Tibial nerve (tissue), 4 donors: ENCODE results near the gene FGFBP3. TPM values are rescaled to one million over a fixed set of nuclear protein-coding genes. Genes with fewer than 3 reads are reported as not detected.

Source experiments
- DNase-seq, 2 donors: peaks; one replicate each; pipeline ENCODE4 v3.0.0-alpha.2; 2019; ENCODE audit warnings: low spot score in 2 of 2
- H3K27ac ChIP-seq, 4 donors: fragments of 200-600 bp; sonication (generic) in 3 of 4; one replicate each; pipeline ENCODE4 v1.5.1; 2017 to 2019; ENCODE audit warnings: mild to moderate bottlenecking in 1 of 4
- H3K27me3 ChIP-seq, 2 donors: fragments of 200-600 bp; sonication (generic) in 1 of 2; one replicate each; pipeline versions ENCODE4 v1.5.1 to v1.6.0; 2017 to 2019
- H3K36me3 ChIP-seq, 3 donors: fragments of 200-600 bp; sonication (generic); one replicate each; pipeline ENCODE4 v1.5.1; 2018 to 2019
- H3K4me1 ChIP-seq, 4 donors: fragments of 200-600 bp; sonication (generic) in 3 of 4; one replicate each; pipeline ENCODE4 v1.5.1; 2017 to 2019
- H3K4me3 ChIP-seq, 4 donors: fragments of 200-600 bp; sonication (generic) in 3 of 4; one replicate each; pipeline ENCODE4 v1.5.1; 2017 to 2019; ENCODE audit warnings: mild to moderate bottlenecking in 1 of 4, moderate library complexity in 1 of 4
- H3K9me3 ChIP-seq, 4 donors: fragments of 200-600 bp; sonication (generic) in 3 of 4; one replicate each; pipeline ENCODE4 v1.5.1; 2017 to 2019
- CTCF ChIP-seq, 5 experiments: fragments of 200-600 bp in 3 of 5; fragments of 450-650 bp in 2 of 5; sonication (generic) in 3 of 5; IDR thresholded peaks; one replicate each; pipeline ENCODE4 v1.5.1; 2016 to 2019; ENCODE audit warnings: antibody characterized with exemption in 5 of 5, mild to moderate bottlenecking in 3 of 5, moderate library complexity in 2 of 5
- EP300 ChIP-seq, 2 donors: sonication (generic); formaldehyde crosslinking; IDR thresholded peaks; one replicate each; pipeline ENCODE4 v1.6.1; 2017; ENCODE audit warnings: antibody characterized with exemption in 2 of 2, mild to moderate bottlenecking in 1 of 2
- POLR2A ChIP-seq, 2 donors: fragments of 450-650 bp; IDR thresholded peaks; one replicate each; pipeline ENCODE4 v1.6.1; 2017; ENCODE audit warnings: antibody characterized with exemption in 2 of 2, mild to moderate bottlenecking in 2 of 2, moderate library complexity in 2 of 2
- WGBS, 2 donors: methylation state at CpG; one replicate each; pipeline ENCODE4 v1.1.5; 2018; 5-methylcytosine and 5-hydroxymethylcytosine counted together
- total RNA-seq, 4 donors: library from RNA; depleted of rRNA; stranded (reverse); fragments of >200 nt; gene quantifications; one replicate each; pipeline ENCODE4 v1.1.0, GENCODE V29; 2016

The FGFBP3 gene
- total RNA-seq, 4 donors from 2014 or later = 3.1 to 7.9 (median 4.9) TPM

GRCh38 chr10:91923371-91924211 is 14.3 kb upstream of the FGFBP3 start, which contains the start of gene BTAF1:
BTAF1 (plus strand) TSS chr10:91923770; CDS start chr10:91924077, 307 bp downstream.
- Histone ChIP-seq H3K27me3 (no peaks in the 10 kb centered on the region), H3K4me1 (peaks cover 0 to 46% (median 8%) of the 10 kb centered on the region in 4 donors), H3K4me3 (peak within 1 kb of the TSS; percentile 64 to 96 (median 88)), H3K9me3 (peaks cover 0 to 11% (median 0%) of the 10 kb centered on the region in 4 donors), H3K27ac (peak within 1 kb of the TSS; percentile 82 to 98 (median 98)), H3K36me3 (no peaks in the 10 kb centered on the region)
- 0 to 1% methylated on average over 16 to 38 of the region's 65 CpGs for WGBS, 2 donors
- peak in 2 of 5 experiments; percentile 44 to 59 for TF ChIP-seq CTCF (IDR thresholded peaks at IDR 0.05)
- peak; percentile 88 to 99 for TF ChIP-seq EP300 (IDR thresholded peaks at IDR 0.05)
- TF ChIP-seq POLR2A (IDR thresholded peaks at IDR 0.05) = peak; percentile 87 to 95
- peak; percentile 85 to 89 for DNase-seq

GRCh38 chr10:91919651-91920050 is 10.4 kb upstream of the FGFBP3 start:
- no peak for DNase-seq
- Histone ChIP-seq H3K36me3 (no peaks in the 10 kb centered on the region), H3K4me1 (peaks cover 0 to 10% (median under 1%) of the 10 kb centered on the region in 4 donors), H3K9me3 (peaks cover 0 to 11% (median 0%) of the 10 kb centered on the region in 4 donors), H3K27ac (no peak overlapping the region), H3K4me3 (no peak overlapping the region), H3K27me3 (no peaks in the 10 kb centered on the region)
- no peak for TF ChIP-seq CTCF (IDR thresholded peaks at IDR 0.05)
- TF ChIP-seq POLR2A (IDR thresholded peaks at IDR 0.05) = no peak
- no peak for TF ChIP-seq EP300 (IDR thresholded peaks at IDR 0.05)
- 93 to 95% methylated on average over 1 of the region's 1 CpG for WGBS, 2 donors

GRCh38 chr10:91910467-91910866 is 1.2 kb upstream of the FGFBP3 start:
- WGBS, 2 donors = 91 to 95% methylated on average over 4 of the region's 4 CpGs
- TF ChIP-seq CTCF (IDR thresholded peaks at IDR 0.05) (no peak), EP300 (IDR thresholded peaks at IDR 0.05) (no peak), POLR2A (IDR thresholded peaks at IDR 0.05) (no peak)

GRCh38 chr10:91908337-91909116 is 759 bp downstream of the FGFBP3 start:
- DNase-seq = peak; percentile 30 to 38
- peaks cover 0 to 5% (median 0%) of the 10 kb centered on the region in 4 donors for H3K9me3 ChIP-seq
- TF ChIP-seq EP300 (IDR thresholded peaks at IDR 0.05) (no peak), POLR2A (IDR thresholded peaks at IDR 0.05) (peak in 1 of 2 donors; percentile 0), CTCF (IDR thresholded peaks at IDR 0.05) (peak in 4 of 5 experiments; percentile 10 to 59 (median 30))
- H3K27me3 ChIP-seq = no peaks in the 10 kb centered on the region
- H3K4me1 ChIP-seq = peaks cover 0 to 21% (median 2%) of the 10 kb centered on the region in 4 donors
- WGBS, 2 donors = 0% methylated on average over 34 to 57 of the region's 93 CpGs
- peaks cover 0 to 4% (median 0%) of the 10 kb centered on the region in 3 donors for H3K36me3 ChIP-seq
- peak overlapping the region; percentile 69 to 87 (median 80) for H3K27ac ChIP-seq
- peak overlapping the region; percentile 75 to 86 (median 80) for H3K4me3 ChIP-seq

More at GRCh38 chr10:91910467-91910866, 1.2 kb upstream of the FGFBP3 start:
- peaks cover 0 to 5% (median 0%) of the 10 kb centered on the region in 4 donors for H3K9me3 ChIP-seq
- H3K4me1 ChIP-seq = peaks cover 0 to 21% (median 2%) of the 10 kb centered on the region in 4 donors
- no peak overlapping the region for H3K4me3 ChIP-seq
- H3K27ac ChIP-seq = no peak overlapping the region
- H3K36me3 ChIP-seq = peaks cover 0 to 4% (median 0%) of the 10 kb centered on the region in 3 donors
- H3K27me3 ChIP-seq = no peaks in the 10 kb centered on the region
- no peak for DNase-seq
